HG03159 (cell line): ENCODE results near the gene SERPINI1.

ENCODE experiments used
- ATAC-seq: cut with Tn5 transposase; IDR thresholded peaks from one replicate; pipeline ENCODE4 v1.9.1; 2021; ENCODE audit warnings: mild to moderate bottlenecking, moderate library complexity; ENCODE audit not compliant: unreplicated experiment

SERPINI1 gene, protein sequence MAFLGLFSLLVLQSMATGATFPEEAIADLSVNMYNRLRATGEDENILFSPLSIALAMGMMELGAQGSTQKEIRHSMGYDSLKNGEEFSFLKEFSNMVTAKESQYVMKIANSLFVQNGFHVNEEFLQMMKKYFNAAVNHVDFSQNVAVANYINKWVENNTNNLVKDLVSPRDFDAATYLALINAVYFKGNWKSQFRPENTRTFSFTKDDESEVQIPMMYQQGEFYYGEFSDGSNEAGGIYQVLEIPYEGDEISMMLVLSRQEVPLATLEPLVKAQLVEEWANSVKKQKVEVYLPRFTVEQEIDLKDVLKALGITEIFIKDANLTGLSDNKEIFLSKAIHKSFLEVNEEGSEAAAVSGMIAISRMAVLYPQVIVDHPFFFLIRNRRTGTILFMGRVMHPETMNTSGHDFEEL

DNA sequence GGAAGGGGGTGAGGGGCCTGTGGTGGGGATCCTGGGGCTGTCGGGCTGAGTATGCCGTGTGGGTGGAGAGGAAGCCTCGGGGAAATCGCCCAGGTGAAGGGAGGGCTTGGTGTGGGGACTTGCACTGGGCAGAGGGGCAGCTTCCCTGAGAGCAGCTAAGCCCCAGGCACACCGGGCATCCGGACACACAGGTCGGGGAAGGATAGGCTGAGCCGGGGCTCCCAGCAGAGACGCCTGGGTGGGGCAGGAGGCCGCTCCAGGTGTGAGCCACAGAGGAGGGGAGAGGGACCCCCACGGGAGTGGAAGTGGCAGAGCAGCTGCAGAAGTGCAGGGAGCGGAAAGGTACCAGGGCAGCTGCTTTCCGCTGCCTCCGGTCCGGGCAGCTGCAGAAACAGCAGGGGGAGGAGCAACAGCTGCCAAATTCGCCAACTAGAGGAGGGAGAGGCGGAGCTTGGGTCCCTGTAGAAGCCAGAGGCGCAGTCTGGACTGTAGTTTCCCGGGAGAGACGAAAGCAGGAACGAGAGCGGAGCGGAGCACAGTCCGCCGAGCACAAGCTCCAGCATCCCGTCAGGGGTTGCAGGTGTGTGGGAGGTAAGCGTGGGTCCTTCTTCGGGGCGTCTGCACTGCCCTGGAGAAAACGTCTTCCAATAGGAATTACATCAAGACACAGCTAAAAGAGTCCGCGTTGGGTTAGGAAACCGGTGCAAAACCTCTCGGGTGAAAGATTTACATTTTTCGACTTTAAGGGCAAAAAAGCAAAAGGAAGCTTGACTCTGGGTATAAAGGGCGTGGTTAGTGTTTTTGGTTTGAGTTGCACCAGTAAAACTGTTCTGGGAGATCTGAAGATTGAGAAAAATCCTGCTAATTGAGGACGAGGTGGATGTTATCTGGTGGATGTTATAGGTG, at the start of gene SERPINI1:
TSS of gene SERPINI1 (plus strand) at position 489 of the 906 bp plus-strand sequence. CDS start 53,408 bp downstream, outside the sequence.
- ATAC-seq, result peak; percentile 57

DNA sequence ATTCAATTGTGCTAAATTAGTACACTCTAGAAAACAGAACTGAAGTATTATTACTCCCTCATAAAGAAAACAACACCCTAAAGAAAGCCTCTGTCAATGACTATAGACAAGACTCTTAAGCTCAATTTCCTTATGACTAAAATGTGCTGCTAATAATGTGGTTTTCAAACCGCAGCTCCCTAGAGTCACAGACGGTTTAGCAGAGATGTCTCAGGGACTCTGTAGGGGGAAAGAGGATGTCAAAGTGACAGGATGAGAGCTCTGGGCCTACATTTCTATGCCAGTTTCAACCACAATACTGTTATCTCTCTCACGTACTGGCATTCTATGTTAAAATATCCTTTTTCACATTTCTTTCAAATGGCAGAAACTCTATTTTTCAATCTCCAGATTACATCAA, 44.2 kb upstream of the SERPINI1 start:
- ATAC-seq, result peak; percentile 100

DNA sequence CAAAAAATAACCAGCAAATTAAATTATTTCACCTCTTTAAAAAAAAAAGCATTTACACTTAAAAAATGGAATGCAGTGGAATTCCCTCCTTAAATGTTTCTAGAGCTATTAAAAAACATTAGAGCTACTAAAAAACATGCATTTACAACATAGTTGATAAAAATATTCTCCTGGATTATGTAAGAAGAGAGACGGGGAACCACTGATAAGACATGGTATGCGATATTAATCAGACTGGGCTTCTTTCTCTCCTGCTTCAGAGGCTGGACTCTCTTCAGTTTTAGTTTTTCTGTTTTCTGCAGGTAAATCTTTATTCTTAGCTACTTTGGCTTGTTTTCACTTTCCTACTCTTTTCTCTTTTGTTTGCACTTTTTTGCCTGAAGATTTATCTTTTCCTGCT, 41.4 kb upstream of the SERPINI1 start:
- no peak for ATAC-seq

DNA sequence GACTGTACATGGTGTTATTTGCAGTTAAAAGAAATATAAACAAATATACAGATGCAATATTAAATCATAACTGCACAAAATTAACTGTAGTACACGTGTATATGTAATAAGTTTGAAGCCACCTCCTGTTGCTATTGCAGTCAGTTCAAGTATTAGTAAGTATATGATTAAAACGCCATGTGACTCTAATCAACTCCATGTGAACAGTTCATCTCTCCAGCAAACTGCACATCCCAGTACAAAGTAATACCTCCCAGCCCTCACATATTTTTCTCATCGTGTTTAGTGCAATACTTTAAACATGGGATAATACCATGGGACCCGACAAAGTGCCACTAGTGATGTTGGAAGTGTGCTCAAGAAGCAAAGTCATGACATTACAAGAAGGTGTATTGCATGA, 35.5 kb upstream of the SERPINI1 start:
- no peak for ATAC-seq

DNA sequence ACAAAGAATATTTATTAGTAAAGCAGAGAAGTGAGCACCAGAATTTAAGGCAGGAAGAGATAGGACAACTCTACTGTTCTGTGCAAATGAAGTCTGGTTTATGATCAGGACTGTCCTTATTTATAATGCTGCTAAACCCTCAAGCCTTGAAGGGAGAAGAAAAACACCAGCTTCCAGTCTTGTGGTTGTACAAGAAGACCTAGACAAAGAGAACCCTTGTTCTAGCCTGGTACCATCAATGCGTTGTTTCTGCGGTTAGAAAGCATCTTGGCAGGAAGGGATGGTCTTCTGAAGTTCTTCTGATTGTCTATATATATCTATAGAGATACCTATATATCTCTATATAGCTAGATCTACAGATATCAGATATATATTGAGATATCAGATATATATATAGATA, 34.6 kb upstream of the SERPINI1 start:
- ATAC-seq, result no peak

DNA sequence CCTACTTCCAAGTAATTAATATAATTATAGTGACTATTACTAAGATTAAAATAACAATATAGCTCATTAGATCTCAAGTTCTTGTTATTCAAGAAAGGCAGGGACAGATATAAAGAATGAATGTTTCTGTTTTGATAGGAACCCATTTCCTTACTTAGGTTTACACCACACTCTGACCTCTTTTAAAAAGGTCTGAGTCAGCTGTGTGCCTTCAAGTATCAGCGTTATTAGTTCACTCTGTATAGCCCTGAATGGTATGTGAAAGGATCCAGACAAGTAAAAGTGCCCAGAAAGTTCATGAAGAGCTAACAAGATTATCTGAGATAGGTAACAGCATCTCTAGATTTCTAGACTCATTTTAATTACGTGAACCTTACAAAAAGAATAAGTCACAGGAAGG, 29.7 kb upstream of the SERPINI1 start:
- no peak for ATAC-seq

DNA sequence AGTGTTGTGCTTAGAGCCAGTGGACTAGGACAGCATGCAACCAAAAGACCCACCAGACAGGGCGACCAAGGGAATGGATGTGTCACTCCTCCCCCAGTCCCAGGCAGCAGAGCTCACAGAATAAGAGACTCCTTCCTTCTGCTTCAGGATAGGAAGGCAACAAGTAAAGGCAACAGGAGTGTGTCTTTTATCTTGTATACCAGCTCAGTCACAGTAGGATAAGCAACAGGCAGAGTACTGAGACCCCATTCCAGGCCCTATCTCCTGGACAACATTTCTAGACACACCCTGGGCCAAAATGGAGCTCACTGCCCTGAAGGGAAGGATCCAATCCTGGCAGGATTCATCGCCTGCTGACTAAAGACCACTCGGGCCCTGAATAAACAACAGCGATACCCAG, 25.8 kb upstream of the SERPINI1 start:
- ATAC-seq, result no peak

DNA sequence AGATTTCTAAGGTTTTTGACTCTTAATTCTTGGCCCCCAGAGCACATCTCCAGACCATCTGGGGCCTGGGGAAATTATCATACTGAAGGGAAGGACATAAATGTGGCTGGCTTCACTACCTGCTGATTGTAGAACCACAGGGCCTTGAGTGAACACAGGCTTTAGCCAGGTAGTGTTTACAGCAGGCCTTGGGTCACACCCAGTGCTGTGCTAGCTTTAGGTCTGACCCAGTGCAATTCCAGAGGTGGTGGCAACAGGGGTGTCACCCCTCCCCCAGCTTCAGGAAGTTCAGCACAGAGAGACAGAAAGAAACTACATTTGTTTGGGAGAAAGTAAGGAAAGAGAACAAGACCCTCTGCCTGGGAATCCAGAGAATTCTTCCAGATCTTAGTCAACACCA, 25.0 kb upstream of the SERPINI1 start:
- no peak for ATAC-seq

DNA sequence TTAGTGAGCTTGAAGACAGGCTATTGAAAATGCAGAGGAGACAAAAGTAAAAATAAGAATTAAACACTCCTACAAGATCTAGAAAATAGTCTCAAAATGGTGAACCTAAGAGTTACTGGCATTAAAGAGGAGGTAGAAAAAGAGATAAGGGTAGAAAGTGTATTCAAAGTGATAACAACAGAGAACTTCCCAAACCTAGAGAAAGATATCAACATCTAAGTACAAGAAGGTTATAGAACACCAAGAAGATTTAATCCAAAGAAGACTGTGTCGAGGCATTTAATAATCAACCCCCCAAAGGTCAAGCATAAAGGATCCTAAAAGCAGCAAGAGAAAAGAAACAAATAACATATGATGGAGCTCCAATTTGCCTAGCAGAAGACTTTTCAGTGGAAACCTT, 24.1 kb upstream of the SERPINI1 start:
- ATAC-seq, result no peak

DNA sequence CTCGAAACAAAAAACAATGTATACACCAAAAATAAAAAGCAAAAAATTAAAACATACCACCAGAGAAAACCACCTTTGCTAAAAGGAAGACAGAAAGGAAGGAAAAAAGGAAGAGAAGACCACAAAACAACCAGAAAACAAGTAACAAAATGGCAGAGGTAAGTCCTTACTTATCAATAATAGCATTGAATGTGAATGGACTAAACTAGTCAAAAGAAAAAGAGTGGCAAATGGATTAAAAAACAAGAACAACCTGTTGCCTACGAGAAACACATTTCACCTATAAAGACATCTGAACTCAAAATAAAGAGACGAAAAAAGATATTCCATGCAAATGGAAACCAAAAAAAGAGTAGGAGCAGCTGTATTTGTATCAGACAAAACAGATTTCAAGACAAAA, 23.1 kb upstream of the SERPINI1 start:
- ATAC-seq, result no peak

DNA sequence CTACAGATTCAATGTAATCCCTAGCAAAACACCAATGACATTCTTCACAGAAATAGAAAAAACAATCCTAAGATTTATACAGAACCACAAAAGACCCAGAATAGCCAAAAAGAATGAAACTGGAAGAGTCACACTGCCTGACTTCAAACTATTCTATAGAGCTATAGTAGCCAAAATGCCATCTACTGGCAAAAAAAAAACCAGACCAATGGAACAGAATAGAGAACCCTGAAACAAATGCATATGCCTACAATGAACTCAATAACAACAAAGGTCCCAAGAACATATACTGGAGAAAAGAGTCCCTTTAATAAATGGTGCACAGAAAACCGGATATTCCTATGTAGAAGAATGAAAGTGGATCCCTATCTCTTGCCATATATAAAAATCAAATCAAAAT, 20.6 kb upstream of the SERPINI1 start:
- no peak for ATAC-seq

DNA sequence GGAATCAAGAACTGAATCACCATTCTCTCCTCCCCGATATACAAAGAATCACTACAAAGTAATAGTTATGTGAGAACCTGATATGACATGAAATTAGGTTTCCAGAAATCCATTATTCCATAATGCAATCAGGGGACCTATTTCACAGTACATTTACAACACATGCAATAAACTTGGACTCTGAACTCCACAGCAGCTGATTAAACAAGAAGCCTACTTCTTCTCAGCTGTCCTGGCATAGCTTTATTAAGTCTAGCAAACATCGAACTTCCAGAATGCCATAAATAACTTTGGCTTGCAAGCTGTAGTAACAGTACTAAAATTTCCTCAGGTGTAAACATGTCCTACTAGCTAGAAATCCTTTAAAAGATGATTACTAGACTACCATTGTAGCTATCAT, 18.6 kb upstream of the SERPINI1 start:
- ATAC-seq, result no peak

DNA sequence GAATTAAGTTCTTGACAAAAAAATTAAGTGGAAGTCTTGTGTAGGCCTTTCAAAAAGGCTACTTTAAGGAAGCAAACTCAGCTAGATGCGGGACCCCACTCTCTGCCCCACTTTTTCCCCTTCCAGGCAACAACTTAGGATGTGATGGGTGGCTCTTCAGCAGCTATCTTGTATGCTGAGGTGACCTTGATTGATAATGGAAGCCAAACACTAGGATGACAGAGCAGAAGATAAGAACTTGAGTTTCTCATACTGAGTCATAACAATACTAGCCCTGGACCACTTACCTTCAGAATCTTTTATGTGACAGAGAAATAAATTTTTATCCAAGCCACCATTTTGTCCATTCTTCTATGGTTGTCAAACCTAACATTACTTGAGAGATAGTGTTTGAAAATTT, 16.9 kb upstream of the SERPINI1 start:
- ATAC-seq, result no peak

DNA sequence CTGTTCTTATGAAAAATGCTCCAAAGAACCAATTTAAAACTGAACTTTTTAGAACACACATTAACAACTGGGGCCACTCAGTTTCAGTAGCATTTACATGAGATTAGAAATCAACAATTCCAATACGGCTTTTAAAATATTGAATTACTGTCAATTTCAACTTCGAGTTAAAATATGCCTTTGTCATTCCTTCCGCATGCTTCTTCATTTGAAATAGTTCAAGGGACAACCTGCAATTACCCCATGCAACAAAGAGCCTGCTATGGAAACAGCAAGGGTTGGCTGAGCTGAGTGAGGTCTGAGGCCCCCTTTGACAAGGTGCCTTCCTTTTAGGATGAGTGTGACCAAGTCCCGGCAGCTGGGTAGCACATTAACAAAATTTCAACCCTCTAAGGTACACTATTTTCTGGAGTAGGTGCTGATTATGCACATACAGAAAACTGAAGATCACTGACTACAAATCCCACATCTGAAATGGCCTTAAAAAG, 12.5 kb upstream of the SERPINI1 start:
- no peak for ATAC-seq

DNA sequence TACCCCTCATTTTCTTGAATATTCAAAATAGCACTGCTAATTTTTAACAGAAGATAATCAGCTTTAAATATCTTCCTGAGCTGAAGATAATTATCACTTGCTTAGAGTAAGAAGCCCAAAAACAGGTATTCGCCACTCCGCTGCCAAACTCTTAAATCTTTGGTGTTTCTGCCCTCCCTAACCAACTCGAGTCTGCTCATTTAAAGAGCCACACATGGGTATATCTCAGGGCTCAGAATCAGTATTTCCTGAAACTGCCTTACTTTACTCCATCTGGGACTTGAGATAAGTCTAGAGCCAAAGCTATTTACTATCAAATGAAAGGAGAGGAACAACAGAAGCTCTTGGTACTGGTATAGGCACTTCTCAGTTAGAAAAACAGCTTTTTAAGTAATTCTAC, 11.6 kb upstream of the SERPINI1 start:
- ATAC-seq, result no peak

DNA sequence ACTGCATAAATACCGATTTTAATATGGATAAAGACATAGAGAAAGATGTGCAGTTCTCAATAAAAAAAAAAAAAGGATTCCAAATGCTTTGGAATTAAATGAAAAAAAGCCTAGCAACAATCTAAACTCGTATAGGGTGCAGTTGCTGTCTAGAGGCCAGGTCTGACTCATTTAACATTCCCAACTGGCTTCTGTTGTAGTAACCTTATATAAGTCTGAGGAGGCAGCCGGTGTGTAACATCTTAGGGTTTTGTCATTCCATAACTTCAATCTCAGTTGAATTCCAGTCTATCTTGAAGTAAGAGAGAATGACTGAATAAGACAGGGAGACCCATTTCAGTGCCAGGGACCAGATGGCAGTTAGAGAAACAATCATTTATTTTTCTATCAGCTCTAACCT, 7.3 kb upstream of the SERPINI1 start:
- no peak for ATAC-seq

DNA sequence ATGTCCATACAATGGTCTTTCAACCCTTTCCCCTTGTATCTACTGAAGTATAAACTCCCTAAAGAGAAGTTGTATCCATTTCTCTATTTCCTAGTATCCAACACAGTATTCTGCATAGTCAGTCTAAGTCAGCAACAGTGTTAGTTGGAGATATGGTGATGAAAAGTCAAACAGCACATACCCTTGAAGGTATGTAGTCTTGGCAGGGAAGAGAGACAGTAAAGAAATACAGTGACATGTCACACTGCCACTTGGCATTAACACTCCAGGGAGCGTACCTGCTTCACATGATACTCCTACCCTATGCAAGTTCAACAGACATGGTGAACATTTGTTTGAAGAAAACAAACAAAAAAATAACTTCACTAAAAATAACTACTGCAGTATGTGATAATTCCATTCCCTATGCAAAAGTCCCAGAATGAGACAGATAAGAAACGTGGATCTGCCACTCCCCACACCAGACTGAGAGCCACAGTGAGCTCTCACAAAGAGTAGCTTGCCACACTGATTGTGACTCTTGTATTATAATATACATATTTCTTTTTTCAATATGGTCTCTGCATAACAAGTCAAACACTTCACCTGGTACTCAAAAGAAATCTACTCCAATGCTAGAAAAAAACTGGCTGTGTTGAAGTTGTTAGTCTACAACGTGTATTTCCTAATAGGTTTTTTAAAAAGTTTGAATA, 6.7 kb upstream of the SERPINI1 start:
- ATAC-seq, result no peak

DNA sequence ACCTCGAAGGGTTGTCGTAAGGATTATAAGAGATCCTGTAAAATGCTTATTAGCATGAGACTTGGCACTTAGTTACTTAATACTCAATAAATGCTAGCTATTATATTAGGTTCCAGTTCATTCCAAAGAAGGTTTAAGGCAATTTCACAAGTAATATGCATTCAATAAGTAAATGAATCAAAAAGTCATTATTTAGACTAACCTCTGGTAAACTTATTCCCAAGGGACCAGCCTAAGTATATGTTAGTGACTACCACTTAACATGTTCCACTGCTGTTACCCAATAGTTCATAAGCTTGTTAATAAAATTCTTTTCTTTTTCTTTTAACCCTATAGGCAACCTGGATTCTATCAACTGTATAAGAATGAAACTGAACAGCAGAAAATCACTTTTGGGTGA, 5.9 kb upstream of the SERPINI1 start:
- no peak for ATAC-seq

DNA sequence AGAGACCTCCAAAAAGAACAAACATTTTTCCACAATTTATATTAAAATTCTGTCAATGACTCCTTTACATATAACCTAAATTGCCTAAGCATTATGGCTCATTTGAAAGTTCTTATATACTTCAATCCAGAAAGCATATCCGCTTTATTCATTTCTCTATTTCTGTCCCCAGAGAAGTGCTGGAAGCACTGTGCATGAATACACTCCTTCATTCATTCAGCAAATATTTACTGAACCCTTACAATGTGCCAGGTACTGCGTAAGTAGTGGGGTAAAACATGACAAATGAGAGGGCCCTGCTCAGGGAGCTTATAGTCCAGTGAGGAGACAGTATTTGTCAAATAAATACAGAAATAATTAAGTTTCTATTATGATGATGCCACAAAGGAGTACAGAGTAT, 4.1 kb upstream of the SERPINI1 start:
- no peak for ATAC-seq

DNA sequence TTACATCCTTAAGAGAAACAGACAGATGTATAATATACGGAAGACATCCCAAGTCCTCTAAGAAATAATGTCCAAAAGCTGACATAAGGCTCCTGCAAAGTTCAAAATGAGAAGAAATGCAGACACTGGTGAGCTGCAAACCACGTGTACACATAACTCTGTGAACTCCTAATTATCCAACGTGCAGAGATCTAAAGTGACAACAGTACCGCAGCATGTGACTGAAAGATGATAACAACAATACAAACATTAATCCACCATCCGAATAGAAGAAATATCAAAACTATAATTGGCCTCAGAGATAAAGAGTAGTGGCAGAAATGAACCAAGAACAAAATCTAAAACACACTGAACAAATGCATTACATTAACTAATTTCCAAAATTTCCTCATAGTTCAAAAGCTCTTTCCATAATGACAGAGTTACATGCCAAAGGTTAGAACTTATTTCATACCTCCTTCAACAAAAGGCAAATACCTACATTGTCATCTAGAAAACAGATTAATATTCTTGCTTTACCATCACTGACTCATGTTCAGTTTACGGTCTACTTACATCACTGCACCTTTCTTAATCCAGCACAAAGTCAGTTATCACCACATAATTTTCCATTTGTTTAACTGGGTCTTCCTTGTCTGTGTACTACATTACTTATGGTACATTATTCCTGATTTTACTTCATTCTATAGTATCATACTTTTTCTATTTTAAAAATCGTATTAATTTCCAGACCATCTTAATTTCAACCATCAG, 3.0 kb upstream of the SERPINI1 start:
- ATAC-seq, result no peak
